ENCODE measurements around the gene HEMK1.

DNA sequence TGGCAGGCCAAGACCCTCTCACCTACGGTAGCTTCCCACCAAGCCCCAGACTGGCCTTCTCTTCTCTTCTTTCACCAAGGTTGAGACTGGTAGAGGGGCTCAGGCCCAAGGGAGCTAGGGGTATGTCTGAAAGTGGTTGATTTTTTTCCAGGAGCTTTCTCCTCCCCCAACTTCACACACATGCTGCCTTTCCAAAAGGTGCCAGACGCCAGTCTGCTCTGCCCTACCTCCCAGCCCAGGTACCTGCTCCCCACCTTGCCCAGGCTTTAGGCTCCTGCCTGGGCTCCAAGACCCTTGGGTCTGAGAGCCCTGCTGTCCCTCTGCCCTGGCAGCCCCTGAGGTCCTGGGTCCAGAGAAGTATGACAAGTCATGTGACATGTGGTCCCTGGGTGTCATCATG, 76.1 kb downstream of the HEMK1 start:
- TF ChIP-seq POLR2A (IDR thresholded peaks at IDR 0.05): no peak
- TF ChIP-seq, protein P1, sequence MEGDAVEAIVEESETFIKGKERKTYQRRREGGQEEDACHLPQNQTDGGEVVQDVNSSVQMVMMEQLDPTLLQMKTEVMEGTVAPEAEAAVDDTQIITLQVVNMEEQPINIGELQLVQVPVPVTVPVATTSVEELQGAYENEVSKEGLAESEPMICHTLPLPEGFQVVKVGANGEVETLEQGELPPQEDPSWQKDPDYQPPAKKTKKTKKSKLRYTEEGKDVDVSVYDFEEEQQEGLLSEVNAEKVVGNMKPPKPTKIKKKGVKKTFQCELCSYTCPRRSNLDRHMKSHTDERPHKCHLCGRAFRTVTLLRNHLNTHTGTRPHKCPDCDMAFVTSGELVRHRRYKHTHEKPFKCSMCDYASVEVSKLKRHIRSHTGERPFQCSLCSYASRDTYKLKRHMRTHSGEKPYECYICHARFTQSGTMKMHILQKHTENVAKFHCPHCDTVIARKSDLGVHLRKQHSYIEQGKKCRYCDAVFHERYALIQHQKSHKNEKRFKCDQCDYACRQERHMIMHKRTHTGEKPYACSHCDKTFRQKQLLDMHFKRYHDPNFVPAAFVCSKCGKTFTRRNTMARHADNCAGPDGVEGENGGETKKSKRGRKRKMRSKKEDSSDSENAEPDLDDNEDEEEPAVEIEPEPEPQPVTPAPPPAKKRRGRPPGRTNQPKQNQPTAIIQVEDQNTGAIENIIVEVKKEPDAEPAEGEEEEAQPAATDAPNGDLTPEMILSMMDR (IDR thresholded peaks at IDR 0.05): no peak
- TF ChIP-seq EP300 (IDR thresholded peaks at IDR 0.05): no peak
